NCI-H2171 treated with DMSO at 0.1 percent for 48 hours (cell line): ENCODE results near the gene CIAO2B.
"Not testable (repeated sequence)": the region's sequence is repeated elsewhere in the genome, so short reads cannot be mapped to it uniquely, and the experiment has no call there.

Source experiments
- DNase-seq: peaks from one replicate; lab custom pipeline; 2025; lab: John Stamatoyannopoulos, UW

Gene CIAO2B

DNA sequence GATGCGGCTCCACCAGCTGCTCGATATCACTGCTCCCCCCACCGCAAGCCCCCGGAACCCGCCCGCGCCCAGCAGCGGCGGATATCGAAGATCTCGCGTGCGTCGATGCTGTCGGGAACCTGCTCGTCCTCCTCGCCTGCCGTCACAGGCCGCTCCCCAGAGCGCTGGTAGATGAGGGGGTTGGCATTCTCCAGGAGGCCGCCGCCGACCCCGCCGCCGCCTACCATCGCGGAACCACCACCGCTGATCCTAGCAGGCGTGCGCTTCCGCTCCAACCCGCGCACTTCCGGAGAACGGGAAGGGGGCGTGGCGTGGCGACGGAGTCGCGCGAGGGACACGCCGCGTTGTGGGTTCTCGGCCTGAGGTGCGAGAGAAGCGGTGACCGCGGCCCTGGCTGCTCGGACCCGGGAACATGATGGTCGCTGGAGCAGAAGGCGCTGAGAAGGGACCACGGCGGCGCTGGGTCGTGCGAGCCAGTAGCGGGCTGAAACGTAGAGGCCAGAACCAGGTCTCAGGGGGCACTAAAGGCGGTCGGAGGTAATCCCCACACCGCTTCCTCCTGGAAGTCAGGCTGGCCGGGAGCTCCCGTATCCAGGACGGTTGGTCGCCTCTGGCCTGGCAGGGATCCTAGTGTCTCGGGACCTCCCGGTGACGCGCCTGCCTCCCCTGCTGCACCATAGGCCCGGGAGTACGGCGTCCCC, at the start of gene CIAO2B:
CIAO2B (minus strand) TSS at position 265 of the 701 bp plus-strand sequence; CDS start at position 227, 38 bp downstream.
- peak; percentile 76 for DNase-seq

DNA sequence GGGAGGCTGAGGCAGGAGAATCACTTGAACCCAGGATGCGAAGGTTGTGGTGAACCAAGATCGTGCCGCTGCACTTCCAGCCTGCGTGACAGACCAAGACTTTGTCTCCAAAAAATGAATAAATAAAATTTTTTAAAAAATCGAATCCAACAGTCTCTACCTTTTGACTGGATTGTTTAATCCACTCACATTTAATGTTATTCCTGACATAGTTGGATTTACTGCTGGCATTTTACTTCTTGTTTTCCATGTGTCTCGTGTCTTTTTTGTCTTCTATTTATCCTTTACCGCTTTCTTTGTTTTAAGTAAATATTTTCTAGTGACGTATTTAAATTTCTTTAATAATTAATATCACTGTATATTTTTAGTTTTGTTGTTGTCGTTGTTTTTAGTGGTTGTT, 48.8 kb upstream of the CIAO2B start:
- no peak for DNase-seq

DNA sequence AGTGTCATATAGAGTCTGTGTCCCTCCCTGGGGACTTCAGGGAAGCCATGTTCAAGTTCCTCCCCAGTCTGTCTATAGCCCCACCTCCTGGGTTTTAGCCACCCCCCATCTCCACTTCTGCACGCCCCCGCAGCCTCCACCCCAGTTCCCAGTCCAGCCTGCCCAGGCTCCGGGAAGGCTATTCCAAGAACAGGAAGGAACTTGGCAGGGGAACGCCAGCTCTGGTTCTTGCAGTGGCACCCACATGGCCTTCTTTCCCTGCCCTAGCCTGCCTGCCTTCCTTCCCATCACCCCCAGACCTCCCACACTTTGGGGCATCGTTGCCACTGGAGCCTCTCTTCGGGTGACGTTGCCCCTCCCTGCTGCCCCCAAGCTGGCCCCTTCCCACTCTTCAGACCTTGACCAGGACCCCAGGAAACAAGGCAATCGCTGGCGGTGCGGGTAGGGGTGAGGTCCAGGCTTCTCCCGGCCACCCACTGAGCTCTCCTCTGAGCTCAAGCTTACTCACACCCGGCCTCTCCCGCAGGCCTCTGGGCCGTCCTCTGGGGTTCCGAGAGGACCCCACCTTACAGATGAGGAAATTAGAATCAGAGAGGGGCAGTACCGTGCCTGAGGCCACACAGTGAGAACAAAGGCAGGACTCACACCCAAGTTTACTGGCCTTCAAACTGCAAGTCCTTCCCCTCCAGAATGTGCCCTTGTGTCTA, 45.0 kb upstream of the CIAO2B start:
- DNase-seq = no peak

DNA sequence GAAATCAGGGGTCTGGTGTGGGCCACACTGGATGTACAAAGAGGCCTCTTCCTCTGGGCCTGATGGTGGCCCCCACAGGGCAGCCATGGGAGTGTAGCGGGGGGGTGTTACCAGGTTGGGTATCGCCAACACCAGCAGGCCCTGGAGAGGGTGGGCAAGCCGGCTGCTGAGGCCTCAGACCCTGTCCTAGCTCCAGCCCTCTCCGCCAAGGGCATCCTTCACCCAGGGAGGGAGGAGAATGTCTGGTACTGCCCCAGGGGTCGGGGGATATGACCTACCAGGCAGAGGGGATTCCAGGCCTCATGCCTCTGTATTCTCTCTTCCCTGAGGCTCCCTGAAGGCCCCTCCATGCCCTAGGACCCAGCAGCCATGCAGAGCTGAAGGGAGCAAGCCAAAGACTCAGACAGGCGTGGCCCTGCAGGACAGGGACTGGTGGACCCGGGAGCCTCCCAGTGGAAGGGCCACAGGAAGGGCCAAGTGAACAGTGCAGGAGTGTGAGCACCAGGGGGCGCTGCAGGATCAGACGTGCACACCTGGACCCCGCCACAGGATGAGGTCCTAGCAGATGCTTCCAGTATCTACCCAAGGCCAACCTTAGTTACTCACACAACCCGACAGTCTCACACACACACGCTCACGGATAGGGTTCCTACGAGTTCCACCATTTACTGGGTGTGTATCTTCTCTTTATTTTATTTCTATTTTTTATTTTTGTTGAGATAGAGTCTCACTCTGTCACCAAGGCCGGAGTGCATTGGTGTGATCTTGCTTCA, 43.3 kb upstream of the CIAO2B start:
- DNase-seq = peak; percentile 88

DNA sequence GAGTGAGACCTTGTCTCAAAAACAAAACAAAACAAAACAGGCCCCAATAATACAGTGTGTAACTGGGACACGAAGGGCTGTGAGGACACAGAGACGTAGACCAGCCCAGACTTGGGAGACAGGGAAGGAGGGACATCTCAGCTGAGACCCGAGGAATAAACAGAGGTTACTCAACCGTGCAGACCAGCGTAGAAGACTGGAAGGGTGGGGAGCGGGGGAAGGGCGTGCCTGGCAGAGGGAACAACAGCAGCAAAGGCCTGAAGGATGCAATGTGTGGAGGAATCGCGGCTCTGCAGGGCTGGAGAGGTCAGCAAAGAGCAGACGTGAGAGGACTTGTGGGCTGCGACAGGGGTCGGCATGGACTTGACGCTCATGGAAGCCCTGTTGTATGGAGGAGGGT, 42.5 kb upstream of the CIAO2B start:
- no peak for DNase-seq

DNA sequence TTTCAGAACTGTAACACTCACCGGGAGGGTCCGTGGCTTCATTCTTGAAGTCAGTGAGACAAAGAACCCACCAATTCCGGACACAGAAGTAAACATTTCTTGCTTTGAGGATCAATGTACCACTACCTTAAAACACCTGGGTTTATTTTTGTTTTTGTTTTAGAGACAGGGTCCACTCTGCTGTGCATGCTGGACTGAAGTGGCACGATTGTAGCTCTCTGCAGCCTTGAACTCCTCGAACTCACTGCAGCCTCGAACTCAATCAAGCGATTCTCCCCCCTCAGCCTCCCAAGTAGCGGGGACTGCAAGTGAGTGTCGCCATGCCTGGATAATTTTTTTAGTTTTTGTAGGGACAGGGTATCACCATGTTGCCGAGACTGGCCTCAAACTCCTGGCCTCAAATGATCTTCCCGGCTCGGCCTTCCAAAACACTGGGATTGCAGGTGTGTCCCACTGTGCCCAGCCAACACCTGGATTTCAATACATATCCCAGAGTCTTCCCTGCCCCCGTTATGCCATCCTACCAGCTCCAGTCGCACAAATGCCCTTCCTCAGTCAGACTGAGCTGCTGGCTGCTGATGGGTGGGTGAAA, 41.2 kb upstream of the CIAO2B start:
- no peak for DNase-seq

DNA sequence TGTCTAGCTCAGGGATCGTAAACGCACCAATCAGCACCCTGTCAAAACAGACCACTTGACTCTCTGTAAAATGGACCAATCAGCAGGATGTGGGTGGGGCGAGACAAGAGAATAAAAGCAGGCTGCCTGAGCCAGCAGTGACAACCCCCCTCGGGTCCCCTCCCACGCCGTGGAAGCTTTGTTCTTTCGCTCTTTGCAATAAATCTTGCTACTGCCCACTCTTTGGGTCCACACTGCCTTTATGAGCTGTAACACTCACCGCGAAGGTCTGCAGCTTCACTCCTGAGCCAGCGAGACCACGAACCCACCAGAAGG, 40.7 kb upstream of the CIAO2B start:
- not testable (repeated sequence) for DNase-seq

DNA sequence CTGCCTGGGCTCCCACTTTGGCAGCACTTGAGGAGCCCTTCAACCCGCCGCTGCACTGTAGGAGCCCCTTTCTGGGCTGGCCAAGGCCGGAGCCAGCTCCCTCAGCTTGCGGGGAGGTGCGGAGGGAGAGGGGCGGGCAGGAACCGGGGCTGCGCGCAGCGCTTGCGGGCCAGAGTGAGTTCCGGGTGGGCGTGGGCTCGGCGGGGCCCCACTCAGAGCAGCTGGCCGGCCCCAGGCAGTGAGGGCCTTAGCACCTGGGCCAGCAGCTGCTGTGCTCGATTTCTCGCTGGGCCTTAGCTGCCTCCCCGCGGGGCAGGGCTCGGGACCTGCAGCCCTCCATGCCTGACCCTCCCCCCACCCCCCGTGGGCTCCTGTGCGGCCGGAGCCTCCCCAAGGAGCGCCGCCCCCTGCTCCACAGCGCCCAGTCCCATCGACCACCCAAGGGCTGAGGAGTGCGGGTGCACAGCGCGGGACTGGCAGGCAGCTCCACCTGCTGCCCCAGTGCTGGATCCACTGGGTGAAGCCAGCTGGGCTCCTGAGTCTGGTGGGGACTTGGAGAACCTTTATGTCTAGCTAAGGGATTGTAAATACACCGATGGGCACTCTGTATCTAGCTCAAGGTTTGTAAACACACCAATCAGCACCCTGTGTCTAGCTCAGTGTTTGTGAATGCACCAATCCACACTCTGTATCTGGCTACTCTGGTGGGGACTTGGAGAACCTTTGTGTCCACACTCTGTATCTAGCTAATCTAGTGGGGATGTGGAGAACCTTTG, 40.1 kb upstream of the CIAO2B start:
- not testable (repeated sequence) for DNase-seq

DNA sequence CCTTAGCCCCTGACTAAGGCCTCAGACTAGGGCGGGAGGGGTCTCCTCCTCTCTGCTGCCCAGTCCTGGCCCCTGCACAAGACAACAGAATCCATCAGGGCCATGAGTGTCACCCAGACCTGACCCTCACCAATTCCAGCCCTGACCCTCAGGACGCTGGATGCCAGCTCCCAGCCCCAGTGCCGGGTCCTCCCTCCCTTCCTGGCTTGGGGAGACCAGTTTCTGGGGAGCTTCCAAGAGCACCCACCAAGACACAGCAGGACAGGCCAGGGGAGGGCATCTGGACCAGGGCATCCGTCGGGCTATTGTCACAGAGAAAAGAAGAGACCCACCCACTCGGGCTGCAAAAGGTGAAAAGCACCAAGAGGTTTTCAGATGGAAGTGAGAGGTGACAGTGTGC, 39.5 kb upstream of the CIAO2B start:
- DNase-seq = no peak

DNA sequence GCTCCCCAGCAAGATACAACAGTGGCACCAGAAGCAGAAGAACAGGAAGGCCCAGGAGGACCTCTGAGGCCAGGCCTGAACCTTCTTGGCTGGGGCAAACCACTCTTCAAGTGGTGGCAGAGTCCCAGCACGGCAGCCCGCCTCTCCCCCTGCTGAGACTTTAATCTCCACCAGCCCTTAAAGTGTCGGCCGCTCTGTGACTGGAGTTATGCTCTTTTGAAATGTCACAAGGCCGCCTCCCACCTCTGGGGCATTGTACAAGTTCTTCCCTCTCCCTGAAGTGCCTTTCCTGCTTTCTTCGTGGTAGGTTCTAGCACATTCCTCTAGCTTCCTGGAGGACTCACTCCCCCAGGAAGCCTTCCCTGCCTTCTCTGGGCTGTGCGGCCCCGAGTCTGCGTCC, 38.8 kb upstream of the CIAO2B start:
- DNase-seq = no peak

DNA sequence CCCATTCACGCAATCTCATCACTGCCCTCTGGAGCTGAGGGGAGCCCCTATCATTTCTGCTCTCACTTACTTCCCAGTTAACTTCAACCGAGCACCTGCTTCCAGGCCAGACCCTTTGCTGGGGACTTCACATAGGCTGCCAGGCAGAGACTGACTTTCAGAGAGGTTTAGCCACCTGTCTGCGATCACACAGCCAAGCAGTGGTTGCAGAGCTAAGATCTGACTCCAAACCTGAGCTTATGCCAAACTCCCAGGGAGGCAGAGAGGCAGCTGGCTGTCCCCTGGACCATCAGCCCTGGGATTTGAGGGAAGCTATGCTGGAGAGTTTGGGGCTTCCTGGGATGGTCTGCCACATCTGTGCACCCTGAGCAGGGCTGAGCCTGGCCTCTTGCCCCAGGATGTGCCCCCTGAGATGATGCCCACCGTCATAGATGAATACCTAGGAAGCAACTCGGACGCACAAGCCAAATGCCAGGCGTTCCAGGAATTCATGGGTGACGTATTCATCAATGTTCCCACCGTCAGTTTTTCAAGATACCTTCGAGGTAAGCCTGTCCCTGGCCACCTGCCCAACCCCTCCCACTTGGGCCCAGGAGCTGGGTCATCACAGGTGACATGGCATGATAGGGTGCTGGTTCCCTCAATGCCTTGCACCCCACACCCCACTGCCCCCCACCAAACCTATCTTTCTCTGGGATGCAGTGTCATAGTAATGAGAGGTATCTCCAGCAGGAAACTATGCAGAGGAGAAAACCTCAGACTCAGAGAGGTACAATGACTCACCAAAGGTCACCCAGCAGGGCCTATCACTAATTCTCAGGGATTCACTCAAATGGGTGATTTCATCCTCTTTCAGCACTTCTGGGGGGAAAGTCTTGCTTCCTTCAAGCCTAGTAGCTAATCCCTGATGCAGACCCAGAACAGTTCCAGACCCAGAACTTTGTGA, 36.8 kb upstream of the CIAO2B start:
- DNase-seq = no peak

DNA sequence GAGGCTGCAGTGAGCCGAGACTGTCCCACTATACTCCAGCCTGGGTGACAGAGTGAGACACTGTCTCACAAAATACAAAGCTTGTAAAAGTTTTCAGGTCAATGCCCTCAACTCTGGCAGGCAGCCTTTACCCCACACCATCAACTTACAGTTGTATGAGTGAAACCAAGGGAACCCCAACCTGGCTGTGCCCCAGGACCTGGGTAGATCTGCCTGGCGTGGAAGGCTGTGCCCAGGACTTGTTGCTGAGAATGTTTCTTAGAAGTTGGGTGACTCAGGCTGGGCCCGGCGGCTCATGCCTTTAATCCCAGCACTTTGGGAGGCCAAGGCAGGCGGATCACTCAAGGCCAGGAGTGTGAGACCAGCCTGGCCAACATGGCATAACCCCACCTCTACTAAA, 34.6 kb upstream of the CIAO2B start:
- DNase-seq = no peak

DNA sequence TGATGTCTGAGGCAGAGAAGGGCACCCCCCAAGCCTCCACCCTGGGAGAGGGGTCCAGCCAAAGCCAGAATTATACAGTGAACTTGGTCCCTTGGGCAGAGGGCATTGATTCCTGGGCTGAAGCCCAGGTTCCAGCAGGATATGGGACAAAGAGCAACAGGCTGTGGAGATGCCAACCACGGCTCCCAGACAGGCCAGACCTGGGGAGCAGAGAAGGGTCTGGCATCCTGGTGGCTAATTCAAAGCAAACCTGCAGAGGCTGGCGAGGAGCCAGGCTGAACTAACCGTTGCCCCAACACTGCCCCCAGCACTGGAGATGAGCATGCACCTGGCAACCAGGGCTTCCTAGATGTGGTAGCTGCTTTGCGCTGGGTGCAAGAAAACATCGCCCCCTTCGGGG, 29.8 kb upstream of the CIAO2B start:
- no peak for DNase-seq

DNA sequence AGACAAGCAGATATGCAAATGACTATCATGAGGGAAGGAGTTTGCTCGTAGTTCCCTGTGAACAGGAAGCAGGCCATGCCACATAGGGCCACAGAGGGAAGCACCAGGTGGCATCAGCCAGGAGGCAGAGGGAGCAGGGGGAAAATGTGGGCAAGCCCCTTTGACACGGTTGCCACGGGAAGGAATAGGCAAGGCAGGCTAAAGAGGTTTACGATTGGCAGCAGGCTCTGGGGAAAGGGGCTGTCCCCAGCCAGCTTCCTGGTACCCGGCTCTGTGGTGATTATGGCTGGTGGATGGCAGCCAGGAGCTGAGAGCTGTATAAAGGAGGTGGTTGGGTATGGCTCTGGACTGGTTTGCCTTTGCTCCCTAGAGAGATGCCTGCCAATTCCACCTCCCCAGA, 27.7 kb upstream of the CIAO2B start:
- DNase-seq = peak; percentile 33

DNA sequence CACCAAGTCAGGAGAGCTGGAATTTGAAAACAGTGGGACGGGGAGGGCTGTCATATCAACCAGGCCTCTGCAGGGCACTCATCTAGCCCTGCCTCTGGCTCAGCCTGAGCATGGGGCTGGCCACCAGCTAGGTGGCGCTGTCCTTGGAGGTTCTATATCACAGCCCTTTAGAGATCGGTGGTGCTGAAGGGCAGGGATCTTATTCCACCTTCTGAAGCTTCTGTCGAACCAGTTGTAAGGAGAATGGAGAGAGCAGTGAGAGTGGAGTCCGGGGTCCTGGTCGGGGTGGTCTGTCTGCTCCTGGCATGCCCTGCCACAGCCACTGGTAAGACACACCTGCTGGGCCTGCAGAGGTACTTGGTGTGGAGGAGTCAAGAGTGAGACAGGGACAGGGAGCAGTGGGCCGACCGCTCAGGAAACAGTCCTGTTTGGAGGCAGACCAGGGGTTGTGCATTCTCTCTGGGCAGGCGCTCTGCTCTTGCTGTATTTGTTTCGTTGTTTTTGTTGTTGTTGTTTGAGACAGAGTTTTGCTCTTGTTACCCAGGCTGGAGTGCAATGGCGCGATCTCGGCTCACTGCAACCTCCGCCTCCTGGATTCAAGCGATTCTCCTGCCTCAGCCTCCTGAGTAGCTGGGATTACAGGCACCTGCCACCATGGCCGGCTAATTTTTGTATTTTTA, 27.0 kb upstream of the CIAO2B start, which contains the start of gene CES3:
CES3 (plus strand) TSS at position 202 of the 680 bp plus-strand sequence; CDS start at position 244, 42 bp downstream.
- DNase-seq = peak; percentile 48

DNA sequence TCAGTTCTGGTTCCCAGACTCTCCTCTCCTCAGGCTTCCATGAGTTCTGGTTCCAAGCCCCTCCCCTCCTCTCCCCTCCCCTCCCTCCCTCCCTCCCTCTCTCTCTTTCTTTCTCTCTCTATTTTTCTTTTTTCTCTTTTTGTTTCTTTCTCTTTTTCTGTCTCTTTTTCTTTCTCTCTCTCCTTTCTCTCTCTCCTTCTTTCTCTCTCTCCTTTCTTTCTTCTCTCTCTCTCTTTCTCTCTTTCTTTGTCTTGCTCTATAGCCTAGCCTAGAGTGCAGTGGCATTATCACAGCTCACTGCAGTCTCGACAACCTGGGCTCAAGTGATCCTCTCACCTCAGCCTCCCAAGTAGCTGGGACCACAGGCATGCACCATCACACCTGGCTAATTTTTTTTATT, 26.1 kb upstream of the CIAO2B start:
- no peak for DNase-seq

DNA sequence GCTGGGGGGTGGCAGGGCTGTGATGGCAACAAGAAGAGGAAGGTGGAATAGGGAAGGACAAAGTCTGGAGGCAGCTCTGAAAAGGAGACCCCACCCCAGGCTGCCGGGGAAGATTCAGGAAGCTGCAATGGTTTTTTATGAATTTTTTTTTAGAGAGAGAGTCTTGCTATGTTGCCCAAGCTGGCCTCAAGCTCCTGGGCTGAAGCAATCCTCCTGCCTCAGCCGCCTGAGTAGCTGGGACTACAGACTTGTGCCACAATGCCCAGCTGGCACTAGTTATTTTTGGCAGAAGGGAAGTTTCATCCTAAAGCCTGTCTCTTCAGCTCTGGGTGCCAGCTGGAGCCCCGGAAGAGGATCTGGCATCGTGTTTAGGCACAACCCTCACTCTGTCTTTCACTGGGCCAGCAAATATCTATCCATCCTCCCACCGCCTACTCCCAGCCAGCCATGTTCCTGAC, 25.5 kb upstream of the CIAO2B start:
- DNase-seq = peak; percentile 43

DNA sequence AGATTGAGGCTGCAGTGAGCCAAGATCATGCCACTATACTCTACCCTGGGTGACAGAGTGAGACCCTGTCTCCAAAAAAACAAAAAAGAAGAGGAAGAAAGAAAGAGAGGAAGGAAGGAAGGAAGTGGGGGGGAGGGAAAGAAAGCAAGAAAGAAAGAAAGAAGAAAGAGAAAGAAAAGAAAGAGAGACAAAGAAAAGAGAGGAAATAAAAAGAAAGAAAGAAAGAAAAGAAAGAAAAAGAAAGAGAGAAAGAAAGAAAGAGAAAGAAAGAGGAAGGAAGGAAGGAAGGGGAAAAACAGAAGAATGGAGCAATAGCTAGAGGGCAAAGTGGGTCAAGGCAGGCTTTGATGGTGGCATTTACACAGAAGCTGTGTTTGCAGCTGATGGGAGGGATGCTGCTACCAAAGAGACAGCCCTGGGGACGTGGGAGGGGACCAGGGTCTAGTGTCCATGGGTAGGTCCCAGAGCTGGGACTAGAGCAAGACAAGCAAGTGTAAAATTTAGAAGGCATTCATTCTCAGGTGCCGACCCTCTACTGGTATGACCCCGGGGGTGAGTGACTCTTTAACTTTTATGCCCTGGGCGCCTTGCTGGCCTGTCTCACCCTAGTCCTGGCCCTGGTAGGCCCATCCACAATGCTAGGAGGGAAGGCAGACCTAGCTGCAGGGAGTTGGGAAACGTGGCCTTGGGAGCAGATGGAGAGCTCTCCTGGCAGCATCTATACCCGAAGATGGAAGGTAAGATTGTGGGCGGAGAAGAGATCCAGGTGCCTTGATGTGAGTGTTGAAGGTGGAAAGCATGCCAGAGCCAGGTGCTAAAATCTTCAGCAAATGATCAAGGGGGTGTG, 24.9 kb upstream of the CIAO2B start:
- peak; percentile 21 for DNase-seq

DNA sequence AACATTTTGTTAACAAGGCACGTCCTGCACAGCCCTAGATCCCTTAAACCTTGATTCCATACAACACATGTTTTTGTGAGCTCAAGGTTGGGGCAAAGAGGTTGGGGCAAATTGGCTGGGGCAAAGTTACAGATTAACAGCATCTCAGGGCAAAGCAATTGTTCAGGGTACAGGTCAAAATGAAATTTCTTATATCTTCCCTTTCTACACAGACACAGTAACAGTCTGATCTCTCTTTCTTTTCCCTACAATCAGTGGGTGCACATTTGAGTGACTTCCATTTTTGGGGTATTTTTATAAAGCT, 21.9 kb upstream of the CIAO2B start:
- not testable (repeated sequence) for DNase-seq
